Measurements from ENCODE around the gene DSN1.

DNA sequence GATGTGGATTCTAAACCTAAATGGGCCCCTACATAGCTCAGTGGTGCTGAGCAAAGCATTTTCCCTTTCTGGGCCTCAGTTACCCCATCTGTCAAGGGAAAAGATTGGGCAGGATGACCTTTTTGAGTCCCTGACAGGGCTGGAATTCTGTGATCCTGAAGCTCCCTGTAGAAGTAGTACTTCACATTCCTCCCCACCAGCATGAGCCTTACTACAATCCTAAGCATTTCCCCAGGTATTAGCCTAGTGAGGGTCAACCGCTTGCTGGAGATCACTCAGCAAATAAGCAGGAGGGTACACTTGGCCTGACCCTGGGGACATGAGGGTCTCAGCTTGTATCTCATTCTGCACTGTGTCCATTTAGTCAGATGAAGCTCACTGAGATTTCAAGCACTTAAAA lies 41.1 kb downstream of the DSN1 start:
- TF ChIP-seq ESRRA (IDR thresholded peaks at IDR 0.05; ENCODE audit: borderline replicate concordance, low read length): no peak
- TF ChIP-seq POLR2A (IDR thresholded peaks at IDR 0.05; ENCODE audit: low read length): no peak
- TF ChIP-seq, protein P1, sequence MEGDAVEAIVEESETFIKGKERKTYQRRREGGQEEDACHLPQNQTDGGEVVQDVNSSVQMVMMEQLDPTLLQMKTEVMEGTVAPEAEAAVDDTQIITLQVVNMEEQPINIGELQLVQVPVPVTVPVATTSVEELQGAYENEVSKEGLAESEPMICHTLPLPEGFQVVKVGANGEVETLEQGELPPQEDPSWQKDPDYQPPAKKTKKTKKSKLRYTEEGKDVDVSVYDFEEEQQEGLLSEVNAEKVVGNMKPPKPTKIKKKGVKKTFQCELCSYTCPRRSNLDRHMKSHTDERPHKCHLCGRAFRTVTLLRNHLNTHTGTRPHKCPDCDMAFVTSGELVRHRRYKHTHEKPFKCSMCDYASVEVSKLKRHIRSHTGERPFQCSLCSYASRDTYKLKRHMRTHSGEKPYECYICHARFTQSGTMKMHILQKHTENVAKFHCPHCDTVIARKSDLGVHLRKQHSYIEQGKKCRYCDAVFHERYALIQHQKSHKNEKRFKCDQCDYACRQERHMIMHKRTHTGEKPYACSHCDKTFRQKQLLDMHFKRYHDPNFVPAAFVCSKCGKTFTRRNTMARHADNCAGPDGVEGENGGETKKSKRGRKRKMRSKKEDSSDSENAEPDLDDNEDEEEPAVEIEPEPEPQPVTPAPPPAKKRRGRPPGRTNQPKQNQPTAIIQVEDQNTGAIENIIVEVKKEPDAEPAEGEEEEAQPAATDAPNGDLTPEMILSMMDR (IDR thresholded peaks at IDR 0.05): no peak
- TF ChIP-seq RFX5 (IDR thresholded peaks at IDR 0.05): no peak
- TF ChIP-seq CEBPB (IDR thresholded peaks at IDR 0.05): no peak
- no peak for TF ChIP-seq MAZ (IDR thresholded peaks at IDR 0.05; ENCODE audit: borderline replicate concordance, low read depth, low read length)
- no peak for TF ChIP-seq JUN (IDR thresholded peaks at IDR 0.05)
